Panc1 (cell line): ENCODE results near the gene HHLA2.

Experiments
- CTCF ChIP-seq: fragments of 450-650 bp; IDR thresholded peaks from 2 replicates; pipeline ENCODE4 v1.5.1; 2017; ENCODE audit warnings: mild to moderate bottlenecking
- POLR2AphosphoS5 ChIP-seq: IDR thresholded peaks from 2 replicates; pipeline ENCODE4 v1.6.1; 2012; ENCODE audit warnings: mild to moderate bottlenecking, low read depth, low read length, moderate library complexity
- REST ChIP-seq, 2 experiments: IDR thresholded peaks; 2 replicates each; pipeline ENCODE4 v1.6.1; 2011 to 2012; ENCODE audit warnings: low read depth in 2 of 2, control low read depth in 1 of 2, low read length in 1 of 2, mild to moderate bottlenecking in 1 of 2, moderate library complexity in 1 of 2; ENCODE audit not compliant: insufficient read depth in 1 of 2
- TCF7L2 ChIP-seq: IDR thresholded peaks from 2 replicates; pipeline ENCODE4 v1.6.1; 2011; ENCODE audit warnings: mild to moderate bottlenecking, low read depth, low read length, inconsistent platforms

- TF ChIP-seq CTCF (no peak), POLR2AphosphoS5 (no peak), REST (IDR thresholded peaks at IDR 0.05; ENCODE audit: insufficient read depth in 1 of 2, low read depth in 2 of 2, low read length in 1 of 2) (no peak), TCF7L2 (no peak)
These were observed 37.6 kb downstream of the HHLA2 start for GRCh38 chr3:108333961-108334360.
